Muscle layer of duodenum (tissue), 2 donors: Measurements from ENCODE around the gene TSHB.
A peak's percentile ranks its signal among the peaks of the same experiment; 100 is the strongest.

ENCODE experiments used
- H3K27ac ChIP-seq: one replicate; pipeline ENCODE4 v1.7.0; 2013; ENCODE audit warnings: mild to moderate bottlenecking, low read length
- H3K27me3 ChIP-seq: one replicate; pipeline ENCODE4 v1.7.0; 2013; ENCODE audit warnings: low read depth, mild to moderate bottlenecking, control low read depth, low read length
- H3K36me3 ChIP-seq, 2 donors: one replicate each; pipeline ENCODE4 v1.7.0; 2013; ENCODE audit warnings: low read length in 2 of 2, control low read depth in 1 of 2, mild to moderate bottlenecking in 1 of 2; ENCODE audit not compliant: insufficient read depth in 2 of 2, control insufficient read depth in 1 of 2
- H3K4me1 ChIP-seq, 2 donors: one replicate each; pipeline ENCODE4 v1.7.0; 2013; ENCODE audit warnings: low read length in 2 of 2, mild to moderate bottlenecking in 2 of 2, control low read depth in 1 of 2, moderate library complexity in 1 of 2; ENCODE audit not compliant: insufficient read depth in 2 of 2, control insufficient read depth in 1 of 2
- H3K4me3 ChIP-seq, 2 donors: one replicate each; pipeline ENCODE4 v1.7.0; 2013; ENCODE audit warnings: low read length in 2 of 2, low read depth in 1 of 2, mild to moderate bottlenecking in 1 of 2
- H3K9me3 ChIP-seq, 2 donors: one replicate each; pipeline ENCODE4 v1.7.0; 2013; ENCODE audit warnings: low read length in 2 of 2, control low read depth in 1 of 2, mild to moderate bottlenecking in 1 of 2; ENCODE audit not compliant: control insufficient read depth in 1 of 2
- donor health status: healthy.

Gene TSHB

DNA sequence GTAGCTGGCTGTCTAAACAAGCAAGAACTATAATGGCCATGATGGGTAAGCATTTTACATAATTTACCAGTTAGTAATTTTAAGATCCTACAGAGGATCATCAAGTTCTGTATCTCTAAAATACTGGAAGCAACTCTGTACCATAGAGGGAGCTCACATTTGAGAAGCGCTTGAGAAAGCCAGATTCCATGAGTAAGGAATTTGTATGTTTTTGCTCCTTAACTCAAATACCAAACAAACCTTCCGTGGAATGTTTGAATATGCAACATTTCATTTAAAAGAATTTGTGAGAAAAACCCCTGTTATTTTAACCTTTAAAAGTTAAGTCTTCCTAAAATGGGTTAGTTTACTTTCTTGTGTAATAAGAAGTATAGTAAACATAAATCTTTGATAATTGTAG, 2.0 kb downstream of the TSHB start:
- Histone ChIP-seq H3K9me3 (no peaks in the 10 kb centered on the region), H3K36me3 (no peaks in the 10 kb centered on the region), H3K27me3 (no peaks in the 10 kb centered on the region), H3K4me1 (no peaks in the 10 kb centered on the region), H3K4me3 (no peak overlapping the region), H3K27ac (no peak overlapping the region)

DNA sequence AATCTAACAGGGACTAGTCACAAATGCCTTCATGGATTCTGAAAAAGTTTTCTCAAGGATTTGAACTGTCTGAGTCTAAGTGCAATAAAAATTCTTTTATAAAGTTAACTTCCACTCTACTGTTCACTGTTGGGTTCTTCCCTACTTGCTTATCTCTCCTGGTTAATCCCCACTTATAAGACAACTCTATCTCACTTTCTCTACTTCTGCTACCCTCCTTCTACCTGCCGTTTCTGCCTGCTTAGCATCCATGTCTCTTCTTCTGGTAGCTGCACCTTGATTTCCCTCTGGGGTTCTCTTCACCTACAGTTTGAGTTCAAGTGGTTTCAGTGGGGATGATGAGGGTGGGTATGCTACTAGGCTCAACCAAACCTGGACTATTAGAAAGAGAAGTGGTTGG, 6.0 kb downstream of the TSHB start:
- H3K4me3 ChIP-seq, result no peak overlapping the region
- H3K36me3 ChIP-seq, result no peaks in the 10 kb centered on the region
- H3K4me1 ChIP-seq, result no peaks in the 10 kb centered on the region
- H3K9me3 ChIP-seq, result no peaks in the 10 kb centered on the region
- no peak overlapping the region for H3K27ac ChIP-seq
- no peaks in the 10 kb centered on the region for H3K27me3 ChIP-seq

DNA sequence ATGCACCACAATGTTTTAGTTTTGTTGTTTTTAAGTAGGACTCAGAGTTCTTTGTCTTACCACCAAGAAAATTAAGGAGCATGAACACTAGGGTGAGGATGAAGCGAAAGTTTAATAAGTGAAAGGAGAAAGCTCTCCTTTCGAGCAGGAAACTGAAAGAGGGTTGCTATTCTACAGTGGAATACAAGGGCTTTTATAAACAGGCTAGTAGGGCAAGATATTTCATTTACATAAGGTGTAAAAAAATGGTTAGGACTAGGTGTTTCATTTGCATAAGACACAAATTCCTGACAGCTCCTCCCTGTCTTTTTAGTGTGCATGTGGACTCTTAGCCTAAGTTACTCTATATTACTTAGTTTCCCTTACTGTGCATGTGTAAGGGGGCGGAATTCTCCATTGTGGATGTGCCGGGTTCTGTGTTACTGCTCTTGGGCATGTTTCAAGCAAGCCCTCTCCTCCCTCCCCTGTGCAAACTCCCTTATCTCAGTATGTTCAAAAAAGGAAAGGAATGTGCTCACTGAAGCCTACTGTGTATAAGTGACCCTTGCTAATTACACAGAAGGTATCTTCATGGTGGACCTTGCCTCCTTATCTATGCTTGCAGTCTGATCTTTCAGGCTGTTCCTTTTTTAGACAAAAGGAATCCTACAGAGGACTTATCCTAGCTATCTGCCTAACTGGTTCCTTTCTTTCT, 7.3 kb downstream of the TSHB start:
- H3K4me1 ChIP-seq, result no peaks in the 10 kb centered on the region
- H3K9me3 ChIP-seq, result no peaks in the 10 kb centered on the region
- H3K36me3 ChIP-seq, result no peaks in the 10 kb centered on the region
- H3K27ac ChIP-seq, result no peak overlapping the region
- H3K4me3 ChIP-seq, result no peak overlapping the region
- no peaks in the 10 kb centered on the region for H3K27me3 ChIP-seq

DNA sequence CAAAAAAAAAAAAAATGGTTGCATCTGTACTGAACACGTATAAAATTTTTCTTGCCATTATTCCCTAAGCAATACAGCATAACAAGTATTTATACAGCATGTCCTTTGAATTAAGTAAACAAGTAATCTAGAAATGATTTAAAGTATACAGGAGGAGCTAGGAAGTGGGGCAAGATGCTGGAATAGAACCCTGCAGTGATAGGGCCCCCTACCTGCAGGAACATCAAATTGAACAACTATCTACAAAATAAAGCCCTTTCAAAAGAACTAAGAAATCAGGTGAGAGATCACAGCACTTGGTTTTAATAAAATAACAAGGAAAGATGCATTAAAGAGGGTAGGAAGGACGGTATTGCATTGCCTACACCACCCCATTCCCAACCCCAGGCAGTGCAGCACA, 10.9 kb downstream of the TSHB start:
- Histone ChIP-seq H3K36me3 (peaks cover 0 to 6% of the 10 kb centered on the region in 2 donors), H3K4me1 (no peaks in the 10 kb centered on the region), H3K9me3 (no peaks in the 10 kb centered on the region), H3K27ac (no peak overlapping the region), H3K4me3 (no peak overlapping the region), H3K27me3 (no peaks in the 10 kb centered on the region)

DNA sequence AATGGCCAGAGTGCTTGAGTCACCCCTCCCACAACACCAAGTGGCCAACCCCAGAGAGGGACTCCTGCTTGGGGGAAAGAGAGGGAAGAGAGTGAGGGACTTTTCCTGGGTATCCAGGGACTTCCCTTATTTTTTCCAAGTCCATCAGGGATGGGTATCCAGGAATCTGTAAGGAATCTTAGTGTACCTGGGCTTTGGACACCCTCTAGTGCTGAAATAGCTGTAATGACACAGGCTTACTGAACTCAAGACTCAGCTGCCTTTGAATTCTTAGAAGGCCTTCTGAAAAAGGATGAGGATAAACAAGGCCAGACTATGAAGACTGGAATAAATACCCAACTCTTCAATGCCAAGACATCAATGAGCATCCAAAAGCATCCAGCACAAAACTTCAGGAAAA, 12.0 kb downstream of the TSHB start:
- peaks cover 0 to 3% of the 10 kb centered on the region in 2 donors for H3K9me3 ChIP-seq
- no peaks in the 10 kb centered on the region for H3K4me1 ChIP-seq

DNA sequence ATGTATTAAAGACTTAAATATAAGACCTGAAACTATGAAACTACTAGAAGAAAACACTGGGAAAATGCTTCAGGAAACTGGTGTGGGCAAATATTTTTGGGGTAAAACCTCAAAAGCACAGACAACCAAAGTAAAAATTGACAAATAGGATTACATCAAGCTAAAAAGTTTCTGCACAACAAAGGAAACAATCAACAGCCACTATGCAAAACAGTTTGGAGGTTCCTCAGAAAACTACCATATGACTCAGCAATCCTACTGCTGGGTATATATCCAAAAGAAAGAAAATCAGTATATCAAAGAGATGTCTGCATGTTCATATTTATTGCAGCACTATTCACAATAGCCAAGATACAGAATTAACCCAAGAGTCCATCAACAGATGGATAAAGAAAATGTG, 17.1 kb downstream of the TSHB start:
- H3K4me3 ChIP-seq, result no peak overlapping the region
- no peaks in the 10 kb centered on the region for H3K4me1 ChIP-seq
- no peaks in the 10 kb centered on the region for H3K27me3 ChIP-seq
- H3K9me3 ChIP-seq, result peaks cover 0 to 3% of the 10 kb centered on the region in 2 donors
- H3K36me3 ChIP-seq, result peaks cover 6 to 15% of the 10 kb centered on the region in 2 donors
- no peak overlapping the region for H3K27ac ChIP-seq

More for the DNA sequence above, 12.0 kb downstream of the TSHB start:
- H3K36me3 ChIP-seq, result peaks cover 0 to 10% of the 10 kb centered on the region in 2 donors
- no peak overlapping the region for H3K4me3 ChIP-seq
- H3K27me3 ChIP-seq, result no peaks in the 10 kb centered on the region
- no peak overlapping the region for H3K27ac ChIP-seq

DNA sequence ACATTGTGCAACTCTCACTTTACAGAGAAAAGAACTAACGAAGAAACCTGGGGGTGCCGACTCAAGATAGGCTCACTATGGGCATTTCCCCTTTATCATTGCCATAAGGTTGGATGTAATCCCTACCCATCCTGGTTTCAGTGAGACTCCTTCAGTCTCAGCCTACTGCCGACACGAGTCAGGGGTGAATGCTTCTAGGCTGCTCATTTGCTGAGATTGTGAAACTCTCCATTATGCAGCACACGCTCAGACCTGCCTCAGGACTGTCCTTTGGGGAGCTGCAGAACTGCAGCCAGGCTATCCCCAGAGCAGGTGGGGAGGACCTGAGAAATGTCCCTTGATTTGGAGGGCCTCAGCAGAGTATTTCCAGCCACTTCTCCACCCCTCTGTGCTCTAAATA, 22.2 kb downstream of the TSHB start:
- Histone ChIP-seq H3K4me3 (no peak overlapping the region), H3K36me3 (peaks cover 6 to 10% of the 10 kb centered on the region in 2 donors), H3K27ac (no peak overlapping the region), H3K27me3 (no peaks in the 10 kb centered on the region), H3K4me1 (peaks cover 0 to 4% of the 10 kb centered on the region in 2 donors), H3K9me3 (no peaks in the 10 kb centered on the region)

DNA sequence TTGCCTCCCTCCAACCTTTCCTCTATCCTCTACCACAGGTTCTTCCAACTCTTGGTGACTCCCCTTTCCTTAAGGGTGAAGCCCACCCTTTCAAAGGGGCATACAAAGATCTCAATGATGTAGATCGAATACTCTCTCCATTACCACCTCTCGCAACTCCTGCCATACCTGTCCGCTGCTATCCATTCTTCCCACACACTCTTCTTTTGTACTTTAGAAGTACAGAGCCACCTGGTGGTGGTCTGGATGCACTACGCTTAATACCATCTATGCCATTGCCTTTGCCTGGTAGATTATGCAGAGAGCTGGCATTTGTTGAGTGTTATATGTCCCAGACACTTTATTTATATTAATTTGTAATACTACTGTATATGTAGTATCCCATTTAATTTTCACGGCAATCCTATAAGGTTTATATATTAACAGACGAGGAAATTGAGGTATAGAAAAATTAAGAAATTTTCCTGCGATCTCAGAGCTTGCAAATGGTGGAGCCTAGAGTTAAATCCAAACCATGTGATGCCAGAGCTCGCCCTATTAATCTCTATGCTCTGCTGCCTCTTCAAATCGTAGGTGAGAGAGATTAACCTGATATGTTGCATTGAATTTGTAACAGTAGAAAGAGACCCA, 22.9 kb downstream of the TSHB start:
- Histone ChIP-seq H3K36me3 (peaks cover 6 to 10% of the 10 kb centered on the region in 2 donors), H3K27me3 (no peaks in the 10 kb centered on the region), H3K4me1 (peaks cover 0 to 4% of the 10 kb centered on the region in 2 donors), H3K9me3 (no peaks in the 10 kb centered on the region), H3K27ac (no peak overlapping the region), H3K4me3 (no peak overlapping the region)

DNA sequence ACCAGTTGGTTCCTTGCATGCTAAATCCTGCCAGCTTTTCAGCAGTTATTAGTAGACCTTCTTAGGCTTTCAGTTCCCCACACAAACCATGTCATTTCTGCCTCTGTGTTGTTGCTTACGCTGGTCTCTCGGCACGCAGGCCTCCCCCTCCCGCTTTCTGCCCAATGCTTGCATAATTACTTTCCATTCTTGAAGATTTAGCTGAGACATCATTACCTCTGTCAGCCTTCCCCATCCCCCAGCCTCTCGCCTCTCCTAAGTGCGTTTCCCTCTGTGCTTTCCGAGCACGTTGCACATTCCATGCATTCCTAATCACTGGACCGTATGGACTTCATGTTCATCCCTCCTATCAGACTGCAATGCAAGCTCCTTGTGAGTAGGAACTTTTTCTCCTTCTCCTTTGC, 26.8 kb downstream of the TSHB start:
- Histone ChIP-seq H3K4me3 (peak overlapping the region in 1 of 2 donors; percentile 18), H3K9me3 (no peaks in the 10 kb centered on the region), H3K36me3 (peaks cover 0 to 15% of the 10 kb centered on the region in 2 donors), H3K4me1 (peaks cover 0 to 4% of the 10 kb centered on the region in 2 donors), H3K27me3 (no peaks in the 10 kb centered on the region), H3K27ac (no peak overlapping the region)

DNA sequence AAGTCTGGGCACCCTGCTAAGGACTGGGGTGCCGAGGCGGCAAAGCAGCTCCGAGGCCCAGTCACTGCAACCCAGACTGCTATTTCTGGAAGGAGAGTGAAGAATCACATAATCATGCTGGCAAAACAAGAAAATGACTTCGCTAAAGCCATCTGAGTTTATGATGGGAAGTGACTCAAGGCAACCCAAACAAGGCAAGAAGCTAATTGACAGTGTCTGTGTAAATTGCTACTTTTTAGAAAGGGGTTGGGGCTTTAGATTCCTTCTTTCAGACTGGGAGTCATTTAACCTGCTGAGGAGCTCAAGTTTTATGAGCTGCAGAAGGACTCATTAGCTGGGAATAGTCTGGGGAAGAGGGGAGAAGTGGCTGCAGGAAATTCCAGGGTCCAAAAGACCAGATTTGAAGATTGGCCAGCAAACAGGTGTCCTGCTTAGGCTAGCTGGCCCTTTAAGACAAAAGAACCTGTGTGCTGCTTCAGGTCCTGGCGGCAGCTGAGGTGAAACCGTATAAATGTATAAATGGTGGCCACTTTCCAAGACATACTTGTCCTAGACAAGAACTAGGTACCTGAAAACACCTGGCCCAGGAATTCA, 28.1 kb downstream of the TSHB start:
- Histone ChIP-seq H3K9me3 (no peaks in the 10 kb centered on the region), H3K27ac (no peak overlapping the region), H3K36me3 (peaks cover 0 to 15% of the 10 kb centered on the region in 2 donors), H3K4me3 (no peak overlapping the region), H3K4me1 (peaks cover 0 to 4% of the 10 kb centered on the region in 2 donors), H3K27me3 (no peaks in the 10 kb centered on the region)

DNA sequence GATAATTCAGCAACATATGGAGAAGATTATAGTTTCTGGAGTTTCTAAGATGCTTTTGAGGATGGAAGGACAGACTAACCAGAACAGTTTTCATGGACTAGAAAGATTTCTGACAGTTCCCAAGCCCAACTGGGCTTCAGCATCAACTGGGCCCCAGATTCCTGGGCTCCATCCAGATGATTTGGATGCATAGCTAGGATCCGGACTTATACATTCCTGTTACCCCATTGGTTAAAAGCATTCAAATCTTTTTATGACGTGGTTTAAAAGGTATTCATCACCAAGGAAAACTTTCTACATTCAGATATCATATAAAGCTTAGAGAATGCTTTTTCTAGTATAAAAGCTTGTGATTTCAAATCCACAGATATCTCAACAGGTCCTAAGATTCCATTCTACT, 29.7 kb downstream of the TSHB start:
- H3K27ac ChIP-seq, result no peak overlapping the region
- H3K4me1 ChIP-seq, result peaks cover 0 to 4% of the 10 kb centered on the region in 2 donors

More for the DNA sequence above, 29.7 kb downstream of the TSHB start:
- Histone ChIP-seq H3K36me3 (peaks cover 0 to 9% of the 10 kb centered on the region in 2 donors), H3K27me3 (no peaks in the 10 kb centered on the region), H3K4me3 (no peak overlapping the region), H3K9me3 (no peaks in the 10 kb centered on the region)
